ENCODE data around the gene HARS2. TPM values are rescaled to one million over a fixed set of nuclear protein-coding genes. Genes with fewer than 3 reads are reported as not detected.

The HARS2 gene
- polyA plus RNA-seq, 1 experiment = 22.3 TPM

GRCh38 chr5:140672455-140673186, 18.6 kb upstream of the HARS2 start:
- H3K4me3 ChIP-seq (ENCODE audit: low read depth, low read length) = no peak overlapping the region

GRCh38 chr5:140673187-140673976, 17.9 kb upstream of the HARS2 start, which contains the start of gene DND1:
Gene DND1 (minus strand): TSS chr5:140673576. CDS start chr5:140673542, 34 bp downstream.
- no peak within 1 kb of the TSS for H3K4me3 ChIP-seq (ENCODE audit: low read depth, low read length)
- CTCF ChIA-PET = interaction anchor here (2.1 kb wide), 1 partner anchor 8 kb away, joined by 7 read pairs; the partner anchor contains the start of gene WDR55
- H3K36me3 ChIP-seq (ENCODE audit: control insufficient read depth, insufficient read depth, low read length) = peaks cover 43% of the 10 kb centered on the region
- no peaks in the 10 kb centered on the region for H3K27me3 ChIP-seq (ENCODE audit: control insufficient read depth, insufficient read depth, low read length)
- no peak for TF ChIP-seq CTCF (IDR thresholded peaks at IDR 0.05; ENCODE audit: insufficient read depth, low read depth, low read length)
- DNase-seq (ENCODE audit: low read depth) = no peak
- POLR2A ChIA-PET = no interaction called here

More at GRCh38 chr5:140672455-140673186, 18.6 kb upstream of the HARS2 start:
- CTCF ChIA-PET = no interaction called here
- TF ChIP-seq CTCF (IDR thresholded peaks at IDR 0.05; ENCODE audit: insufficient read depth, low read depth, low read length) = no peak
- no peaks in the 10 kb centered on the region for H3K27me3 ChIP-seq (ENCODE audit: control insufficient read depth, insufficient read depth, low read length)
- peaks cover 44% of the 10 kb centered on the region for H3K36me3 ChIP-seq (ENCODE audit: control insufficient read depth, insufficient read depth, low read length)
- POLR2A ChIA-PET = no interaction called here
- DNase-seq (ENCODE audit: low read depth) = no peak

- Histone ChIP-seq H3K36me3 (ENCODE audit: control insufficient read depth, insufficient read depth, low read length) (peaks cover 35% of the 10 kb centered on the region), H3K4me3 (ENCODE audit: low read depth, low read length) (no peak overlapping the region), H3K27me3 (ENCODE audit: control insufficient read depth, insufficient read depth, low read length) (no peaks in the 10 kb centered on the region)
- no peak for DNase-seq (ENCODE audit: low read depth)
- ChIA-PET CTCF (interaction anchor here (1.1 to 2.1 kb wide), 4 partner anchors 9 to 16 kb away, joined by 3 to 7 read pairs (median 5); partner anchors contain the start of genes HARS1, HARS2 and WDR55), POLR2A (no interaction called here)
- TF ChIP-seq CTCF (IDR thresholded peaks at IDR 0.05; ENCODE audit: insufficient read depth, low read depth, low read length) = no peak
Measured at GRCh38 chr5:140674211-140674610, 17.0 kb upstream of the HARS2 start.

GRCh38 chr5:140674629-140675028, 16.6 kb upstream of the HARS2 start:
- Histone ChIP-seq H3K27me3 (ENCODE audit: control insufficient read depth, insufficient read depth, low read length) (no peaks in the 10 kb centered on the region), H3K4me3 (ENCODE audit: low read depth, low read length) (no peak overlapping the region), H3K36me3 (ENCODE audit: control insufficient read depth, insufficient read depth, low read length) (peaks cover 33% of the 10 kb centered on the region)
- ChIA-PET CTCF (interaction anchor here (1.1 to 2.1 kb wide), 4 partner anchors 10 to 16 kb away, joined by 3 to 7 read pairs (median 5); partner anchors contain the start of genes HARS1, HARS2 and WDR55), POLR2A (no interaction called here)
- TF ChIP-seq CTCF (IDR thresholded peaks at IDR 0.05; ENCODE audit: insufficient read depth, low read depth, low read length) = no peak
- DNase-seq (ENCODE audit: low read depth) = no peak

GRCh38 chr5:140677947-140678346, 13.3 kb upstream of the HARS2 start:
- no peak for DNase-seq (ENCODE audit: low read depth)
- ChIA-PET CTCF (interaction anchor here (1.0 kb wide), 1 partner anchor 319 kb away, joined by 3 read pairs; no protein-coding TSS in a partner anchor), POLR2A (no interaction called here)
- H3K27me3 ChIP-seq (ENCODE audit: control insufficient read depth, insufficient read depth, low read length) = no peaks in the 10 kb centered on the region
- H3K4me3 ChIP-seq (ENCODE audit: low read depth, low read length) = no peak overlapping the region
- H3K36me3 ChIP-seq (ENCODE audit: control insufficient read depth, insufficient read depth, low read length) = peaks cover 31% of the 10 kb centered on the region
- no peak for TF ChIP-seq CTCF (IDR thresholded peaks at IDR 0.05; ENCODE audit: insufficient read depth, low read depth, low read length)
